Large intestine (tissue), 3 donors: ENCODE data around the gene TMX1. TPM values are rescaled to one million over a fixed set of nuclear protein-coding genes. Genes with fewer than 3 reads are reported as not detected.
"Not testable (repeated sequence)": the region's sequence is repeated elsewhere in the genome, so short reads cannot be mapped to it uniquely, and the experiment has no call there.

Source experiments
- DNase-seq, 2 donors: peaks; one replicate each; pipeline versions ENCODE4 v3.0.0 to v3.0.0-alpha.2; 2013
- H3K27ac ChIP-seq: one replicate; pipeline ENCODE4 v1.5.1; 2013; ENCODE audit warnings: low read length
- H3K27me3 ChIP-seq: 2 replicates; pipeline ENCODE4 v1.6.1; 2013; ENCODE audit warnings: low read length; ENCODE audit not compliant: control insufficient read depth, insufficient read depth
- H3K36me3 ChIP-seq: 2 replicates; pipeline ENCODE4 v1.6.1; 2013; ENCODE audit warnings: low read length; ENCODE audit not compliant: control insufficient read depth, insufficient read depth
- H3K4me1 ChIP-seq: one replicate; pipeline ENCODE4 v1.6.1; 2013; ENCODE audit warnings: low read length; ENCODE audit not compliant: control insufficient read depth, insufficient read depth
- H3K4me3 ChIP-seq: one replicate; pipeline ENCODE4 v1.5.1; 2013; ENCODE audit warnings: low read length
- H3K9me3 ChIP-seq: one replicate; pipeline ENCODE4 v1.6.1; 2013; ENCODE audit warnings: mild to moderate bottlenecking, low read depth, low read length, moderate library complexity; ENCODE audit not compliant: control insufficient read depth
- WGBS: methylation state at CpG from one replicate; pipeline ENCODE4 v1.1.5; 2013; ENCODE audit warnings: low lambda C conversion rate; ENCODE audit not compliant: insufficient coverage; 5-methylcytosine and 5-hydroxymethylcytosine counted together
- polyA plus RNA-seq: library from polyadenylated mRNA; unstranded; fragments of 120-200 nt; gene quantifications from one replicate; pipeline ENCODE4 v1.2.1, GENCODE V29; 2013

Gene TMX1
- polyA plus RNA-seq, 1 donor, result 35.8 TPM

GRCh38 chr14:51209457-51209856 is 30.6 kb upstream of the TMX1 start:
- H3K4me1 ChIP-seq, result no peaks in the 10 kb centered on the region
- no peak for DNase-seq
- peaks cover 9% of the 10 kb centered on the region for H3K27me3 ChIP-seq
- H3K36me3 ChIP-seq, result no peaks in the 10 kb centered on the region
- no peaks in the 10 kb centered on the region for H3K9me3 ChIP-seq
- H3K27ac ChIP-seq, result no peak overlapping the region
- no peak overlapping the region for H3K4me3 ChIP-seq
- WGBS, result no CpG with 5 or more reads among the region's 1 CpG

GRCh38 chr14:51210594-51210993 is 29.5 kb upstream of the TMX1 start:
- no peak overlapping the region for H3K27ac ChIP-seq
- WGBS, result no CpG with 5 or more reads among the region's 1 CpG

GRCh38 chr14:51211149-51211548 is 28.9 kb upstream of the TMX1 start:
- Histone ChIP-seq H3K4me1 (no peaks in the 10 kb centered on the region), H3K9me3 (no peaks in the 10 kb centered on the region), H3K36me3 (no peaks in the 10 kb centered on the region), H3K4me3 (no peak overlapping the region), H3K27me3 (peaks cover 9% of the 10 kb centered on the region), H3K27ac (no peak overlapping the region)
- DNase-seq, result no peak

More at GRCh38 chr14:51210594-51210993, 29.5 kb upstream of the TMX1 start:
- no peaks in the 10 kb centered on the region for H3K36me3 ChIP-seq
- H3K4me3 ChIP-seq, result no peak overlapping the region
- H3K4me1 ChIP-seq, result no peaks in the 10 kb centered on the region
- H3K9me3 ChIP-seq, result no peaks in the 10 kb centered on the region
- peaks cover 9% of the 10 kb centered on the region for H3K27me3 ChIP-seq
- DNase-seq, result no peak

GRCh38 chr14:51216602-51217001 is 23.4 kb upstream of the TMX1 start:
- WGBS, result no CpG with 5 or more reads among the region's 1 CpG

GRCh38 chr14:51219473-51220448 is 20.3 kb upstream of the TMX1 start:
- WGBS, result 88% methylated on average over 2 of the region's 7 CpGs
- H3K4me3 ChIP-seq, result no peak overlapping the region
- DNase-seq, result no peak
- H3K27me3 ChIP-seq, result no peaks in the 10 kb centered on the region
- no peak overlapping the region for H3K27ac ChIP-seq
- H3K4me1 ChIP-seq, result no peaks in the 10 kb centered on the region
- no peaks in the 10 kb centered on the region for H3K36me3 ChIP-seq
- H3K9me3 ChIP-seq, result peaks cover 2% of the 10 kb centered on the region

More at GRCh38 chr14:51216602-51217001, 23.4 kb upstream of the TMX1 start:
- Histone ChIP-seq H3K4me1 (no peaks in the 10 kb centered on the region), H3K36me3 (no peaks in the 10 kb centered on the region), H3K27me3 (no peaks in the 10 kb centered on the region), H3K27ac (no peak overlapping the region), H3K4me3 (no peak overlapping the region), H3K9me3 (no peaks in the 10 kb centered on the region)
- no peak for DNase-seq

- H3K9me3 ChIP-seq, H3K36me3 ChIP-seq, H3K27me3 ChIP-seq, H3K27ac ChIP-seq, H3K4me3 ChIP-seq, H3K4me1 ChIP-seq: not testable (repeated sequence)
- 100% methylated on average over 1 of the region's 1 CpG for WGBS
- peak in 1 of 2 donors; percentile 7 for DNase-seq
Observed at GRCh38 chr14:51223463-51223862, 16.6 kb upstream of the TMX1 start.

GRCh38 chr14:51224551-51224950 is 15.5 kb upstream of the TMX1 start:
- H3K9me3 ChIP-seq, result peaks cover 2% of the 10 kb centered on the region
- no peak overlapping the region for H3K27ac ChIP-seq
- H3K4me3 ChIP-seq, result no peak overlapping the region
- DNase-seq, result no peak
- WGBS, result 100% methylated on average over 1 of the region's 1 CpG
- H3K27me3 ChIP-seq, result no peaks in the 10 kb centered on the region
- no peaks in the 10 kb centered on the region for H3K4me1 ChIP-seq
- no peaks in the 10 kb centered on the region for H3K36me3 ChIP-seq

GRCh38 chr14:51225751-51226150 is 14.3 kb upstream of the TMX1 start:
- no peak for DNase-seq
- H3K27ac ChIP-seq, result no peak overlapping the region
- H3K27me3 ChIP-seq, result no peaks in the 10 kb centered on the region
- peaks cover 2% of the 10 kb centered on the region for H3K9me3 ChIP-seq
- no peaks in the 10 kb centered on the region for H3K4me1 ChIP-seq
- no peak overlapping the region for H3K4me3 ChIP-seq
- no peaks in the 10 kb centered on the region for H3K36me3 ChIP-seq
- 85% methylated on average over 2 of the region's 2 CpGs for WGBS

- H3K4me3 ChIP-seq, result no peak overlapping the region
- H3K27ac ChIP-seq, result no peak overlapping the region
Observed at GRCh38 chr14:51228391-51228790, 11.7 kb upstream of the TMX1 start.

GRCh38 chr14:51228890-51229289 is 11.2 kb upstream of the TMX1 start:
- H3K36me3 ChIP-seq, result no peaks in the 10 kb centered on the region
- H3K27ac ChIP-seq, result no peak overlapping the region
- no peak overlapping the region for H3K4me3 ChIP-seq
- DNase-seq, result no peak
- H3K9me3 ChIP-seq, result no peaks in the 10 kb centered on the region
- no peaks in the 10 kb centered on the region for H3K4me1 ChIP-seq
- no CpG with 5 or more reads among the region's 1 CpG for WGBS
- no peaks in the 10 kb centered on the region for H3K27me3 ChIP-seq

More at GRCh38 chr14:51228391-51228790, 11.7 kb upstream of the TMX1 start:
- H3K27me3 ChIP-seq, result no peaks in the 10 kb centered on the region
- no peaks in the 10 kb centered on the region for H3K9me3 ChIP-seq
- H3K4me1 ChIP-seq, result no peaks in the 10 kb centered on the region
- H3K36me3 ChIP-seq, result no peaks in the 10 kb centered on the region
- no peak for DNase-seq

GRCh38 chr14:51236314-51236713 is 3.7 kb upstream of the TMX1 start:
- Histone ChIP-seq H3K4me1 (no peaks in the 10 kb centered on the region), H3K36me3 (no peaks in the 10 kb centered on the region), H3K27ac (no peak overlapping the region), H3K4me3 (no peak overlapping the region), H3K9me3 (no peaks in the 10 kb centered on the region), H3K27me3 (no peaks in the 10 kb centered on the region)
- no peak for DNase-seq
